Right lobe of liver (tissue), 4 donors: Measurements from ENCODE around the gene CCBE1.
"Not testable (repeated sequence)": the region's sequence is repeated elsewhere in the genome, so short reads cannot be mapped to it uniquely, and the experiment has no call there.

Experiments used
- CTCF ChIP-seq, 4 donors: fragments of 200-600 bp in 3 of 4; fragments of 450-650 bp in 1 of 4; IDR thresholded peaks; one replicate each; pipeline versions ENCODE4 v1.5.1 to v1.8.0; 2016 to 2022; ENCODE audit warnings: antibody characterized with exemption in 4 of 4, mild to moderate bottlenecking in 2 of 4
- POLR2A ChIP-seq: fragments of 450-650 bp; IDR thresholded peaks from one replicate; pipeline ENCODE4 v1.6.1; 2017; ENCODE audit warnings: antibody characterized with exemption, mild to moderate bottlenecking
- donor health status: DM: no; HTN: no; CAD: no.
- donor health status: DM: no; HTN: no; CAD: no.
- donor health status: DM: no; HTN: yes; CAD: no.

- TF ChIP-seq CTCF (IDR thresholded peaks at IDR 0.05); POLR2A: not testable (repeated sequence)
These were observed 48.8 kb downstream of the CCBE1 start for GRCh38 chr18:59648469-59648868.
